Measurements from ENCODE around the gene ADGRB2. TPM values are rescaled to one million over a fixed set of nuclear protein-coding genes. Genes with fewer than 3 reads are reported as not detected.

ADGRB2 gene
- total RNA-seq, 1 experiment from 2014 or later, result 12.3 TPM

- no peak for ATAC-seq
- no peak for DNase-seq
Measured at GRCh38 chr1:31773861-31774260, 9.7 kb upstream of the ADGRB2 start.

GRCh38 chr1:31772669-31773248 lies 8.6 kb upstream of the ADGRB2 start:
- Histone ChIP-seq H2AFZ (ENCODE audit: low read length) (no peak overlapping the region), H3K9ac (ENCODE audit: low read length) (no peak overlapping the region), H3K36me3 (ENCODE audit: low read depth, low read length) (no peaks in the 10 kb centered on the region), H3K9me3 (ENCODE audit: low read length) (no peaks in the 10 kb centered on the region), H4K20me1 (ENCODE audit: low read length) (no peaks in the 10 kb centered on the region), H3F3A (ENCODE audit: low read length, unreplicated experiment) (no peaks in the 10 kb centered on the region), H3K9me2 (replicated peaks; ENCODE audit: low read length) (no peaks in the 10 kb centered on the region), H3K4me1 (ENCODE audit: insufficient read depth, low read length) (no peaks in the 10 kb centered on the region), H3K4me2 (ENCODE audit: low read length) (no peak overlapping the region), H3K27me3 (ENCODE audit: low read length) (no peaks in the 10 kb centered on the region), H3K27ac (ENCODE audit: low read length) (no peak overlapping the region), H3K4me3 (ENCODE audit: low read length) (no peak overlapping the region), H3K79me2 (ENCODE audit: low read length) (no peaks in the 10 kb centered on the region)
- CTCF ChIA-PET, result no interaction called here
- POLR2A ChIA-PET (ENCODE audit: unreplicated experiment), result no interaction called here
- DNase-seq, result no peak
- no peak for ATAC-seq
- intact Hi-C loops (cut with micrococcal nuclease), result no loop called here
- TF ChIP-seq EZH2 (IDR thresholded peaks at IDR 0.05; ENCODE audit: low read length, unreplicated experiment) (no peak), CTCF (conservative IDR thresholded peaks at IDR 0.05; ENCODE audit: low read depth, low read length) (no peak), EZH2phosphoT487 (IDR thresholded peaks at IDR 0.05; ENCODE audit: borderline replicate concordance, low read length) (no peak)
- BruUV-seq (replicated peaks), result no TSS peak

More at GRCh38 chr1:31773861-31774260, 9.7 kb upstream of the ADGRB2 start:
- Histone ChIP-seq H3K4me1 (ENCODE audit: insufficient read depth, low read length) (no peaks in the 10 kb centered on the region), H4K20me1 (ENCODE audit: low read length) (no peaks in the 10 kb centered on the region), H3F3A (ENCODE audit: low read length, unreplicated experiment) (no peaks in the 10 kb centered on the region), H3K4me2 (ENCODE audit: low read length) (no peak overlapping the region), H3K4me3 (ENCODE audit: low read length) (no peak overlapping the region), H3K79me2 (ENCODE audit: low read length) (no peaks in the 10 kb centered on the region), H3K27me3 (ENCODE audit: low read length) (no peaks in the 10 kb centered on the region), H2AFZ (ENCODE audit: low read length) (no peak overlapping the region), H3K9me2 (replicated peaks; ENCODE audit: low read length) (no peaks in the 10 kb centered on the region), H3K9me3 (ENCODE audit: low read length) (no peaks in the 10 kb centered on the region), H3K36me3 (ENCODE audit: low read depth, low read length) (no peaks in the 10 kb centered on the region), H3K27ac (ENCODE audit: low read length) (no peak overlapping the region), H3K9ac (ENCODE audit: low read length) (no peak overlapping the region)
- intact Hi-C loops (cut with micrococcal nuclease), result no loop called here
- POLR2A ChIA-PET (ENCODE audit: unreplicated experiment), result no interaction called here
- no peak for TF ChIP-seq EZH2phosphoT487 (IDR thresholded peaks at IDR 0.05; ENCODE audit: borderline replicate concordance, low read length)
- TF ChIP-seq CTCF (conservative IDR thresholded peaks at IDR 0.05; ENCODE audit: low read depth, low read length), result no peak
- no peak for TF ChIP-seq EZH2 (IDR thresholded peaks at IDR 0.05; ENCODE audit: low read length, unreplicated experiment)
- BruUV-seq (replicated peaks), result no TSS peak
- CTCF ChIA-PET, result no interaction called here

GRCh38 chr1:31771891-31772668 lies 7.9 kb upstream of the ADGRB2 start:
- intact Hi-C loops (cut with micrococcal nuclease), result no loop called here
- Histone ChIP-seq H4K20me1 (ENCODE audit: low read length) (no peaks in the 10 kb centered on the region), H3K27ac (ENCODE audit: low read length) (no peak overlapping the region), H3K4me3 (ENCODE audit: low read length) (no peak overlapping the region), H3K27me3 (ENCODE audit: low read length) (no peaks in the 10 kb centered on the region), H3K4me2 (ENCODE audit: low read length) (no peak overlapping the region), H3K4me1 (ENCODE audit: insufficient read depth, low read length) (no peaks in the 10 kb centered on the region), H2AFZ (ENCODE audit: low read length) (no peak overlapping the region), H3F3A (ENCODE audit: low read length, unreplicated experiment) (no peaks in the 10 kb centered on the region), H3K36me3 (ENCODE audit: low read depth, low read length) (no peaks in the 10 kb centered on the region), H3K9ac (ENCODE audit: low read length) (no peak overlapping the region), H3K9me3 (ENCODE audit: low read length) (no peaks in the 10 kb centered on the region), H3K9me2 (replicated peaks; ENCODE audit: low read length) (no peaks in the 10 kb centered on the region), H3K79me2 (ENCODE audit: low read length) (no peaks in the 10 kb centered on the region)
- no TSS peak for BruUV-seq (replicated peaks)
- peak; percentile 42; the same call in 1 of the 2 replicates for ATAC-seq
- ChIA-PET POLR2A (ENCODE audit: unreplicated experiment) (no interaction called here), CTCF (no interaction called here)
- TF ChIP-seq EZH2phosphoT487 (IDR thresholded peaks at IDR 0.05; ENCODE audit: borderline replicate concordance, low read length) (no peak), CTCF (conservative IDR thresholded peaks at IDR 0.05; ENCODE audit: low read depth, low read length) (no peak), EZH2 (IDR thresholded peaks at IDR 0.05; ENCODE audit: low read length, unreplicated experiment) (no peak)
- peak; percentile 31 for DNase-seq
